C4-2B (cell line): ENCODE results near the gene AK3.

Experiments
- H3K27ac ChIP-seq: fragments of 450-650 bp; 2 replicates; pipeline ENCODE4 v1.5.1; 2017
- ZFX ChIP-seq: fragments of 450-650 bp; IDR thresholded peaks from 2 replicates; pipeline ENCODE4 v1.6.1; 2017
- TF ChIP-seq, protein P1 (sequence below): fragments of 450-650 bp; conservative IDR thresholded peaks from 2 replicates; pipeline ENCODE4 v1.5.1; 2017; ENCODE audit warnings: mild to moderate bottlenecking

The AK3 gene

GRCh38 chr9:4774209-4774608, 33.2 kb upstream of the AK3 start:
- no peak overlapping the region for H3K27ac ChIP-seq
- TF ChIP-seq, protein P1, sequence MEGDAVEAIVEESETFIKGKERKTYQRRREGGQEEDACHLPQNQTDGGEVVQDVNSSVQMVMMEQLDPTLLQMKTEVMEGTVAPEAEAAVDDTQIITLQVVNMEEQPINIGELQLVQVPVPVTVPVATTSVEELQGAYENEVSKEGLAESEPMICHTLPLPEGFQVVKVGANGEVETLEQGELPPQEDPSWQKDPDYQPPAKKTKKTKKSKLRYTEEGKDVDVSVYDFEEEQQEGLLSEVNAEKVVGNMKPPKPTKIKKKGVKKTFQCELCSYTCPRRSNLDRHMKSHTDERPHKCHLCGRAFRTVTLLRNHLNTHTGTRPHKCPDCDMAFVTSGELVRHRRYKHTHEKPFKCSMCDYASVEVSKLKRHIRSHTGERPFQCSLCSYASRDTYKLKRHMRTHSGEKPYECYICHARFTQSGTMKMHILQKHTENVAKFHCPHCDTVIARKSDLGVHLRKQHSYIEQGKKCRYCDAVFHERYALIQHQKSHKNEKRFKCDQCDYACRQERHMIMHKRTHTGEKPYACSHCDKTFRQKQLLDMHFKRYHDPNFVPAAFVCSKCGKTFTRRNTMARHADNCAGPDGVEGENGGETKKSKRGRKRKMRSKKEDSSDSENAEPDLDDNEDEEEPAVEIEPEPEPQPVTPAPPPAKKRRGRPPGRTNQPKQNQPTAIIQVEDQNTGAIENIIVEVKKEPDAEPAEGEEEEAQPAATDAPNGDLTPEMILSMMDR = no peak
- no peak for TF ChIP-seq ZFX

DNA sequence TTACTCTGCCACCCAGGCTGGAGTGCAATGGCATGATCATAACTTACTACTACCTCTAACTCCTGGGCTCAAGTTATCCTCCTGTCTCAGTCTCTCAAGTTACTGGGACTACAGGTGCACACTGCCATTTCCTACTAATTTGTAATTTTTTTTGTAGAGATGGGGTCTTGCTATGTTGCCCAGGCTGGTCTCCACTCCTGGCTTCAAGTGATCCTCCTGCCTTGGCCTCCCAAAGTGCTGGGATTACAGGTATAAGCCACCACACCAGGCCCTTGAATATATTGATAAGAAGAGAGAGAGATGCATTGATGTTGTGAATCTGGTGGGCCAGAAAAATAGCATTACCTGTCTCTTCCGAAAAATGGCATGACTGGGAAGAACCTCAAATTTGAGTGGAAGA, 30.8 kb upstream of the AK3 start:
- no peak overlapping the region for H3K27ac ChIP-seq
- no peak for TF ChIP-seq ZFX
- TF ChIP-seq, protein P1 = no peak

DNA sequence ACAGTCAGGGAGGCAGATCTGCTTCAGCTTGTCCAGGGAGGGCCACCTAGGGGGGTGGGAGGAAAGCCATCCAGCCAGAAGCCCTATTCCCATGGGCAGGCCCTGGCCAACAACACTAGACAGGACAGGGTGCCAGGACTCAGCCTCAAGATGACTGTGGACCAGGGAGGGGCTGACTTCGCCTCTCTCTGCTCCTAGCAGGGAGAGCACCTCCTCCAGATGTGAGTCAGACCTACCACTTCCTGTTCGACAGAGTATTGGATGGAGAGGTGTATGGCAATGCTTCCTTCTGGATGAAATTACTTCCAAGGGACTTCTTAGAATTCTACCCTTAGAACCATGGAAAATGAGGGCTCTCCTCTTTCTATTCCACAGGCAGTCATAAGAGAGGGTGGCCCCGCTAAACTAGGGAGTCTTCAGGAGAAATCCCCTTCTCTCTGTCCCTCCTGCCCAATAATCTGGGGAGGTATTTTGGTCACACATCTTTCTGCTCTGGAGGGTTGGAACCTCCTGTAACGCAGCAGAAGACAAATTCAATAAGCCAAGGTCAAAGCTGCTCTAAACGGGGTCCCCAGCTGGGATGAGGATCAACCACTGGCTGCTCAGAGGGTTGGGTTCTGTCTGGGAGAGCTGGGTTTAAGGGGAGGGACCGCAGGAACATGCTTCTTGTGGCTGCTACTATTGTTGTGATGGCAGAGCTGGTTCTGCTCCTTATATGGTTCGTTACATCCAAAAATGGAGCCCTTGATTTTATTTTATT, 28.5 kb upstream of the AK3 start:
- no peak for TF ChIP-seq ZFX
- TF ChIP-seq, protein P1 = no peak
- no peak overlapping the region for H3K27ac ChIP-seq

DNA sequence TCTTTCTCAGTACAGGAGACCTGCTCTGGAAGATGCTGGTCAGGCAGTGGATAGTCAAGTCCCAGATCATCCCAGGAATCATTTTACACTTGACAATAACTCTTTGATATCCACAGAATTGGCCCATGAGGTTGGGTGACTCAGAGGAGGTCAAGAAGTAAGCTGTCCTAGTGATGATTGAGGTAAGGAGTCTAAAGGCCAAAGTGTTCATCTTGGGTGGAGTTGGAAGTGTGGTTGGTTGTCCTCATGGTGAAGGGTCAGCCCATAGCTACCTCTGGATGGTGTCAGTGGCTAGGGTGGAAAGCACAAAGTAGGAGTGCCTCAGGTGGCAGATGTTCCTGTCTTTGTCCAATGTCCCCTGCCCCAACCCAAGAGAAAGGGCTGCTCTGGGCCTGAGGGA, 27.7 kb upstream of the AK3 start:
- TF ChIP-seq, protein P1 = no peak
- no peak for TF ChIP-seq ZFX
- H3K27ac ChIP-seq = no peak overlapping the region

- H3K27ac ChIP-seq = no peak overlapping the region
- no peak for TF ChIP-seq ZFX
- TF ChIP-seq, protein P1 = no peak
Measured at GRCh38 chr9:4764033-4764432, 23.0 kb upstream of the AK3 start.

DNA sequence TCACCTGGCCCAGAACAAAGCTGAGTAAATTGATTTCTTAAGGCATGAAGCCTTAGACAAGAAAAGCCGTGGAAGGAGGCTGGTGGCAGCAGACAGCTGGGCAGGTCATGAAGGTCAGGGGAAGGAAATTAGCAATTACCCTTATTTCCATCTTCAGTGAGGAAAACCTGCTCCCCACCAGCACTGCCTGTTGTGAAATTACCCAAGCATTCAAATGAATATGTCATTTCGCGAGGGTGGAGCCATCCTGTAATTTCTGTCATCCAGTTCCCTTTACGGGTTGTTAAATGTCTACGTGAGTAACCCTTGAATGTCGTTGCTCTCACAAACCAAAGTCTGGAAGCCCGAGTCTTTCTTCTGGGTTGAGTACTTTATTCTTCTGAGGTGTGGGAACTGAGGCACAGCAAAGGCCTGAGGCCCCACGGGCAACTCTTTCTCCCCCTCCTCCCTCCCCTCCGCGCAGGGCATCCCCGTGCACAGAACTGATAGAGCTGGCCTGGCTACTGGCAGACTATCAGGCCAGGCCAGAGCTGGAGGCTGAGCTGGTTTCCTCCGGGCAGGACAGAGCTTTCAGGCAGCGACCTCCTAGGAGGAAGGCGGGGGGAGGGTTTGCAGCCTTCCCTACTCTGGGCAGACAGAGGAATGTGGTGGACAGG, 22.0 kb upstream of the AK3 start:
- H3K27ac ChIP-seq = no peak overlapping the region
- TF ChIP-seq, protein P1 = peak; percentile 61
- TF ChIP-seq ZFX = no peak

GRCh38 chr9:4762108-4762885, 21.3 kb upstream of the AK3 start:
- H3K27ac ChIP-seq = no peak overlapping the region
- TF ChIP-seq, protein P1 = peak; percentile 88
- TF ChIP-seq ZFX = no peak
